Activated T-cell treated with anti-CD3 and anti-CD28 coated beads, Interleukin-2, amount 50 U/mL, for 72 hours (primary cell): ENCODE data around the gene KIRREL3. TPM values are rescaled to one million over a fixed set of nuclear protein-coding genes. Genes with fewer than 3 reads are reported as not detected.

Experiments
- ATAC-seq, 2 donors: fragments of 150-1000 bp; cut with Tn5 transposase; replicated peaks in 1 of 2; 2 replicates each; pipeline ENCODE4 v1.10.0; 2021; ENCODE audit warnings: moderate library complexity in 2 of 2, mild to moderate bottlenecking in 1 of 2
- DNase-seq, 2 donors: peaks; one replicate each; pipeline ENCODE4 v3.0.0; 2021 to 2022; ENCODE audit warnings: mixed read lengths in 1 of 2
- H3K27ac Mint-ChIP-seq: one replicate; pipeline ENCODE4 v1.8.0; 2022; ENCODE audit warnings: mild to moderate bottlenecking, moderate library complexity, mixed read lengths
- H3K27me3 Mint-ChIP-seq: one replicate; pipeline ENCODE4 v1.8.0; 2022; ENCODE audit warnings: low read depth, mixed read lengths
- H3K36me3 Mint-ChIP-seq, 2 donors: one replicate each; pipeline ENCODE4 v1.8.0; 2022; ENCODE audit warnings: mixed read lengths in 2 of 2, mild to moderate bottlenecking in 1 of 2; ENCODE audit not compliant: insufficient read depth in 2 of 2
- H3K4me1 Mint-ChIP-seq: one replicate; pipeline ENCODE4 v1.8.0; 2022; ENCODE audit warnings: low read depth, mixed read lengths
- H3K4me3 Mint-ChIP-seq, 2 donors: one replicate each; pipeline ENCODE4 v1.8.0; 2022; ENCODE audit warnings: mild to moderate bottlenecking in 2 of 2, mixed read lengths in 2 of 2, moderate library complexity in 2 of 2
- H3K9me3 Mint-ChIP-seq, 2 donors: one replicate each; pipeline ENCODE4 v1.8.0; 2022; ENCODE audit warnings: mixed read lengths in 2 of 2
- total RNA-seq, 2 donors: library from RNA; stranded (reverse); gene quantifications; one replicate each; pipeline ENCODE4 v1.2.3, GENCODE V29; 2022

KIRREL3 gene
- total RNA-seq, 2 donors from 2014 or later = not detected

- peaks cover 24% of the 10 kb centered on the region for H3K27me3 Mint-ChIP-seq
- ATAC-seq = no peak
- H3K27ac Mint-ChIP-seq = no peak overlapping the region
- no peaks in the 10 kb centered on the region for H3K36me3 Mint-ChIP-seq
- no peaks in the 10 kb centered on the region for H3K4me1 Mint-ChIP-seq
- no peaks in the 10 kb centered on the region for H3K9me3 Mint-ChIP-seq
- no peak overlapping the region for H3K4me3 Mint-ChIP-seq
- DNase-seq = no peak
Measured at GRCh38 chr11:126542334-126543015, 458.1 kb downstream of the KIRREL3 start.

- DNase-seq = no peak
- H3K27ac Mint-ChIP-seq = no peak overlapping the region
- no peak overlapping the region for H3K4me3 Mint-ChIP-seq
- ATAC-seq = no peak
- no peaks in the 10 kb centered on the region for H3K9me3 Mint-ChIP-seq
- H3K36me3 Mint-ChIP-seq = no peaks in the 10 kb centered on the region
- H3K4me1 Mint-ChIP-seq = no peaks in the 10 kb centered on the region
- H3K27me3 Mint-ChIP-seq = peaks cover 7% of the 10 kb centered on the region
Measured at GRCh38 chr11:126538071-126538470, 462.5 kb downstream of the KIRREL3 start.

GRCh38 chr11:126537492-126537891 is 463.1 kb downstream of the KIRREL3 start:
- Mint-ChIP-seq H3K9me3 (no peaks in the 10 kb centered on the region), H3K27ac (no peak overlapping the region), H3K4me1 (no peaks in the 10 kb centered on the region), H3K4me3 (no peak overlapping the region), H3K36me3 (no peaks in the 10 kb centered on the region), H3K27me3 (peaks cover 7% of the 10 kb centered on the region)
- no peak for DNase-seq
- no peak for ATAC-seq

GRCh38 chr11:126534141-126534805 is 466.3 kb downstream of the KIRREL3 start:
- H3K27ac Mint-ChIP-seq = no peak overlapping the region
- H3K9me3 Mint-ChIP-seq = no peaks in the 10 kb centered on the region
- H3K36me3 Mint-ChIP-seq = no peaks in the 10 kb centered on the region
- no peaks in the 10 kb centered on the region for H3K4me1 Mint-ChIP-seq
- DNase-seq = no peak
- peaks cover 14% of the 10 kb centered on the region for H3K27me3 Mint-ChIP-seq
- ATAC-seq = no peak
- no peak overlapping the region for H3K4me3 Mint-ChIP-seq

GRCh38 chr11:126533560-126533959 is 467.0 kb downstream of the KIRREL3 start:
- Mint-ChIP-seq H3K36me3 (no peaks in the 10 kb centered on the region), H3K27me3 (peaks cover 12% of the 10 kb centered on the region), H3K4me1 (no peaks in the 10 kb centered on the region), H3K27ac (no peak overlapping the region), H3K4me3 (no peak overlapping the region), H3K9me3 (no peaks in the 10 kb centered on the region)
- ATAC-seq (no peak), DNase-seq (no peak)

- ATAC-seq (no peak), DNase-seq (no peak)
- Mint-ChIP-seq H3K27me3 (peaks cover 7% of the 10 kb centered on the region), H3K36me3 (no peaks in the 10 kb centered on the region), H3K4me3 (no peak overlapping the region), H3K4me1 (no peaks in the 10 kb centered on the region), H3K9me3 (no peaks in the 10 kb centered on the region), H3K27ac (no peak overlapping the region)
Measured at GRCh38 chr11:126530416-126530815, 470.2 kb downstream of the KIRREL3 start.

GRCh38 chr11:126529037-126529436 is 471.5 kb downstream of the KIRREL3 start:
- no peak overlapping the region for H3K4me3 Mint-ChIP-seq
- no peak overlapping the region for H3K27ac Mint-ChIP-seq
- peaks cover 7% of the 10 kb centered on the region for H3K27me3 Mint-ChIP-seq
- DNase-seq = no peak
- no peaks in the 10 kb centered on the region for H3K36me3 Mint-ChIP-seq
- no peaks in the 10 kb centered on the region for H3K4me1 Mint-ChIP-seq
- no peaks in the 10 kb centered on the region for H3K9me3 Mint-ChIP-seq
- no peak for ATAC-seq

- H3K9me3 Mint-ChIP-seq = no peaks in the 10 kb centered on the region
- ATAC-seq (no peak), DNase-seq (no peak)
- H3K27me3 Mint-ChIP-seq = peaks cover 7% of the 10 kb centered on the region
- H3K4me1 Mint-ChIP-seq = no peaks in the 10 kb centered on the region
- H3K36me3 Mint-ChIP-seq = no peaks in the 10 kb centered on the region
- no peak overlapping the region for H3K4me3 Mint-ChIP-seq
- no peak overlapping the region for H3K27ac Mint-ChIP-seq
Measured at GRCh38 chr11:126528075-126528474, 472.5 kb downstream of the KIRREL3 start.

GRCh38 chr11:126527651-126528050 is 472.9 kb downstream of the KIRREL3 start:
- no peaks in the 10 kb centered on the region for H3K36me3 Mint-ChIP-seq
- H3K9me3 Mint-ChIP-seq = no peaks in the 10 kb centered on the region
- peaks cover 7% of the 10 kb centered on the region for H3K27me3 Mint-ChIP-seq
- DNase-seq (no peak), ATAC-seq (no peak)
- H3K4me1 Mint-ChIP-seq = no peaks in the 10 kb centered on the region
- H3K4me3 Mint-ChIP-seq = no peak overlapping the region
- H3K27ac Mint-ChIP-seq = no peak overlapping the region

GRCh38 chr11:126526471-126526870 is 474.1 kb downstream of the KIRREL3 start:
- H3K4me1 Mint-ChIP-seq = no peaks in the 10 kb centered on the region
- H3K36me3 Mint-ChIP-seq = no peaks in the 10 kb centered on the region
- no peaks in the 10 kb centered on the region for H3K9me3 Mint-ChIP-seq
- no peak overlapping the region for H3K4me3 Mint-ChIP-seq
- no peak overlapping the region for H3K27ac Mint-ChIP-seq
- peaks cover 6% of the 10 kb centered on the region for H3K27me3 Mint-ChIP-seq
- ATAC-seq (no peak), DNase-seq (no peak)

GRCh38 chr11:126525702-126526101 is 474.9 kb downstream of the KIRREL3 start:
- DNase-seq (no peak), ATAC-seq (no peak)
- Mint-ChIP-seq H3K27ac (no peak overlapping the region), H3K27me3 (no peaks in the 10 kb centered on the region), H3K9me3 (no peaks in the 10 kb centered on the region), H3K4me1 (no peaks in the 10 kb centered on the region), H3K4me3 (no peak overlapping the region), H3K36me3 (no peaks in the 10 kb centered on the region)

- Mint-ChIP-seq H3K4me3 (no peak overlapping the region), H3K4me1 (no peaks in the 10 kb centered on the region), H3K36me3 (no peaks in the 10 kb centered on the region), H3K9me3 (no peaks in the 10 kb centered on the region), H3K27ac (no peak overlapping the region), H3K27me3 (no peaks in the 10 kb centered on the region)
- DNase-seq (no peak), ATAC-seq (no peak)
Measured at GRCh38 chr11:126525216-126525615, 475.4 kb downstream of the KIRREL3 start.

GRCh38 chr11:126523441-126524205 is 476.9 kb downstream of the KIRREL3 start:
- Mint-ChIP-seq H3K4me3 (no peak overlapping the region), H3K27ac (no peak overlapping the region), H3K4me1 (no peaks in the 10 kb centered on the region), H3K27me3 (no peaks in the 10 kb centered on the region), H3K36me3 (no peaks in the 10 kb centered on the region), H3K9me3 (no peaks in the 10 kb centered on the region)
- DNase-seq (no peak), ATAC-seq (no peak)
